Thyroid gland (tissue), 4 donors: ENCODE results near the gene MECR. TPM values are rescaled to one million over a fixed set of nuclear protein-coding genes. Genes with fewer than 3 reads are reported as not detected.

Source experiments
- DNase-seq, 2 donors: peaks; one replicate each; pipeline ENCODE4 v3.0.0-alpha.2; 2019
- H3K27ac ChIP-seq, 3 donors: fragments of 200-600 bp; sonication (generic); 1 replicate in 2 of 3; 2 replicates in 1 of 3; pipeline ENCODE4 v1.5.1; 2016 to 2019; ENCODE audit warnings: mild to moderate bottlenecking in 1 of 3, moderate library complexity in 1 of 3
- H3K27me3 ChIP-seq: fragments of 200-600 bp; sonication (generic); one replicate; pipeline ENCODE4 v1.5.1; 2019
- H3K36me3 ChIP-seq, 2 donors: fragments of 200-600 bp; sonication (generic); one replicate each; pipeline ENCODE4 v1.5.1; 2016 to 2019
- H3K4me1 ChIP-seq, 2 donors: fragments of 200-600 bp; sonication (generic); one replicate each; pipeline ENCODE4 v1.5.1; 2017 to 2019
- H3K4me3 ChIP-seq, 3 donors: fragments of 200-600 bp; sonication (generic); replicated peaks in 1 of 3; 1 replicate in 2 of 3; 2 replicates in 1 of 3; pipeline ENCODE4 v1.5.1; 2016; ENCODE audit warnings: mild to moderate bottlenecking in 1 of 3
- H3K9me3 ChIP-seq: fragments of 200-600 bp; sonication (generic); one replicate; pipeline ENCODE4 v1.5.1; 2017
- POLR2A ChIP-seq, 2 donors: fragments of 450-650 bp; IDR thresholded peaks; one replicate each; pipeline ENCODE4 v1.6.1; 2017; ENCODE audit warnings: antibody characterized with exemption in 2 of 2, mild to moderate bottlenecking in 2 of 2, moderate library complexity in 1 of 2
- WGBS, 2 donors: methylation state at CpG; one replicate each; pipeline ENCODE4 v1.1.5; 2017; 5-methylcytosine and 5-hydroxymethylcytosine counted together
- intact Hi-C: fragments of 100-400 bp; cut with DNase I; formaldehyde crosslinking; loops from one replicate; pipeline ENCODE4 v1.15.1; 2023
- total RNA-seq, 4 donors: library from RNA; depleted of rRNA; stranded (reverse); fragments of >200 nt; gene quantifications; one replicate each; pipeline ENCODE4 v1.2.3, GENCODE V29; 2016
- TF ChIP-seq, protein P1 (sequence below), 6 experiments: fragments of 200-600 bp in 3 of 6; fragments of 450-650 bp in 3 of 6; sonication (generic) in 3 of 6; IDR thresholded peaks; one replicate each; pipeline ENCODE4 v1.5.1; 2016 to 2019; ENCODE audit warnings: antibody characterized with exemption in 6 of 6, mild to moderate bottlenecking in 2 of 6, inconsistent platforms in 1 of 6, moderate library complexity in 1 of 6

MECR gene
- total RNA-seq, 4 donors from 2014 or later = 10.2 to 30.9 (median 18.0) TPM

GRCh38 chr1:29258976-29259801, 28.5 kb upstream of the MECR start:
- Histone ChIP-seq H3K4me1 (peaks cover 9 to 12% of the 10 kb centered on the region in 2 donors), H3K36me3 (no peaks in the 10 kb centered on the region), H3K27ac (no peak overlapping the region), H3K9me3 (no peaks in the 10 kb centered on the region), H3K27me3 (no peaks in the 10 kb centered on the region), H3K4me3 (peak overlapping the region in 1 of 3 donors; percentile 28)
- intact Hi-C loops = no loop called here
- TF ChIP-seq, protein P1, sequence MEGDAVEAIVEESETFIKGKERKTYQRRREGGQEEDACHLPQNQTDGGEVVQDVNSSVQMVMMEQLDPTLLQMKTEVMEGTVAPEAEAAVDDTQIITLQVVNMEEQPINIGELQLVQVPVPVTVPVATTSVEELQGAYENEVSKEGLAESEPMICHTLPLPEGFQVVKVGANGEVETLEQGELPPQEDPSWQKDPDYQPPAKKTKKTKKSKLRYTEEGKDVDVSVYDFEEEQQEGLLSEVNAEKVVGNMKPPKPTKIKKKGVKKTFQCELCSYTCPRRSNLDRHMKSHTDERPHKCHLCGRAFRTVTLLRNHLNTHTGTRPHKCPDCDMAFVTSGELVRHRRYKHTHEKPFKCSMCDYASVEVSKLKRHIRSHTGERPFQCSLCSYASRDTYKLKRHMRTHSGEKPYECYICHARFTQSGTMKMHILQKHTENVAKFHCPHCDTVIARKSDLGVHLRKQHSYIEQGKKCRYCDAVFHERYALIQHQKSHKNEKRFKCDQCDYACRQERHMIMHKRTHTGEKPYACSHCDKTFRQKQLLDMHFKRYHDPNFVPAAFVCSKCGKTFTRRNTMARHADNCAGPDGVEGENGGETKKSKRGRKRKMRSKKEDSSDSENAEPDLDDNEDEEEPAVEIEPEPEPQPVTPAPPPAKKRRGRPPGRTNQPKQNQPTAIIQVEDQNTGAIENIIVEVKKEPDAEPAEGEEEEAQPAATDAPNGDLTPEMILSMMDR (IDR thresholded peaks at IDR 0.05) = no peak
- no peak for TF ChIP-seq POLR2A (IDR thresholded peaks at IDR 0.05)
- DNase-seq = peak in 1 of 2 donors; percentile 5
- 27 to 100% methylated on average over 1 to 30 of the region's 38 CpGs for WGBS, 2 donors

DNA sequence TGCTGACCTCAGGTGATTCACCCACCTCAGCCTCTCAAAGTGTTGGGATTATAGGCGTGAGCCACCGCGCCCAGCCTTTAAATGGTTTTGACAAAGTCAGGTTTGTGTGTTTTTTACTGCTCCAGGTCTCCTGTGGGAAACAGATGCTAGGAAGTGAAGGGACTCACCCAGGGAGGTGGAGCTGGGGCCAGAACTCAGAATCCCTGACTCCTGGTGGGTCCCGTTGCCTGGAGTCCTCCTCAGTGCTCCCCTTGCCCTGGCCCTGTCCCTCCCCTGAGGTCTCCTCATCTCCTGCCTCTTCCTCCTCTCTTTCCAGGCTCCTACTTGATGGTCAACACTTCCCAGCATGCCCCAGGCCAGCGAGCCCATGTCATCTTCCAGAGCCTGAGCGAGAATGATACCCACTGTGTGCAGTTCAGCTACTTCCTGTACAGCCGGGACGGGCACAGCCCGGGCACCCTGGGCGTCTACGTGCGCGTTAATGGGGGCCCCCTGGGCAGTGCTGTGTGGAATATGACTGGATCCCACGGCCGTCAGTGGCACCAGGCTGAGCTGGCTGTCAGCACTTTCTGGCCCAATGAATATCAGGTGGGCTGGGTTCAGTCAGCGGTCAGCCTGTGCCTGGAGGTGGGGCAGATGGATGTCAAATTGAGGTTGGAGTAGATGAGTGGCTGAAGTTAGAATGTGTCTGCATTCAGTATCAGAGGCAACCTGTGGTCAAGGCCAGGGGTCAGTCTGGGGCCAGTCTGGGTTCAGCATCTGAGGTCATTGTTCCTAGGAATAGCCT, 27.6 kb upstream of the MECR start:
- Histone ChIP-seq H3K27ac (no peak overlapping the region), H3K9me3 (no peaks in the 10 kb centered on the region), H3K36me3 (no peaks in the 10 kb centered on the region), H3K27me3 (no peaks in the 10 kb centered on the region), H3K4me1 (peaks cover 9 to 12% of the 10 kb centered on the region in 2 donors), H3K4me3 (no peak overlapping the region)
- intact Hi-C loops = no loop called here
- TF ChIP-seq, protein P1 (IDR thresholded peaks at IDR 0.05) = no peak
- no peak for TF ChIP-seq POLR2A (IDR thresholded peaks at IDR 0.05)
- WGBS, 2 donors = 83 to 94% methylated on average over 10 to 16 of the region's 16 CpGs
- no peak for DNase-seq

DNA sequence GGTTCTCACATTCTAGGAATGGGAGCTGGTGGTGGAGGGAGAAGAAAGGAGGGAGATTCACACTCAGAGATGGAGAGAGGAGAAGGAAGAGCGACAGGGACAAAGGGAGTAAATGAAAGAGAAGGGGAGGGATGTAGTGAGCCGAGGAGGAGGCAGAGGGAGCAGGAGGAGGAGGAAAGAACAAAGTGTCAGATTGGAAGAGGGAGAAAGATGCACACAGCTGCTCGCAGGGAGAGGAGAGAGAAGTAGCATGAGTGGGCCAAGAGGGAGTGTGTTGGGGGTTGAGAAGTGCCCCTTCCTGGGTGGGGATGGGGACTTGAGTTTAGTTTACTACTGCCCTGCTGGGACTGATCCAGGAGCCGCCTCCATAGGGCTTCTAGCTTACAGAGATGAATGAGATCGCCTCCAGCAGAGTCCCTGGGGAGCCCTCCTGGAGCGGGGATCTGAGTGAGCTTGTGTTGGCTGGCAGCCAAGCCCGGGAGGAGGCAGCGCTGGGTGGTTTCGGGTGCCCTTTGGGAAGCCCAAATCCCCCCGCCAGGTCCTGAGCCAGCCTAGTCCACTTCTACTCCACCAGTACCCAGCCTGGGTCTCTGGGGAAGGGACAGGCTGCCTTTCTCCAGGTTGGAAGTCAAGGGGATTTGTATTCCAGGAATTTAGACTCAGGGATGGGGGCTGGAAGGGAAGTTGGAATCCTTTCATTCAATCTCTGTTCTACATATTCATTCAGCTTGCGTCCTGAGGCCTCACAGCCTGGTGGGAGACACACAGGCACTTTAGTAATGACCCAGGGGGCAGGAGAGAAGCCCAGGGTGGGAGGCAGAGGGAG, 26.5 kb upstream of the MECR start:
- no peaks in the 10 kb centered on the region for H3K27me3 ChIP-seq
- peak; percentile 7 to 33 for DNase-seq
- no peak overlapping the region for H3K27ac ChIP-seq
- WGBS, 2 donors = 22% methylated on average over 8 to 11 of the region's 11 CpGs
- H3K4me3 ChIP-seq = no peak overlapping the region
- TF ChIP-seq POLR2A (IDR thresholded peaks at IDR 0.05) = no peak
- TF ChIP-seq, protein P1 (IDR thresholded peaks at IDR 0.05) = no peak
- no peaks in the 10 kb centered on the region for H3K36me3 ChIP-seq
- no peaks in the 10 kb centered on the region for H3K9me3 ChIP-seq
- intact Hi-C loops = no loop called here
- H3K4me1 ChIP-seq = peaks cover 9 to 12% of the 10 kb centered on the region in 2 donors

- DNase-seq = no peak
- Histone ChIP-seq H3K9me3 (no peaks in the 10 kb centered on the region), H3K4me3 (no peak overlapping the region), H3K36me3 (no peaks in the 10 kb centered on the region), H3K27me3 (no peaks in the 10 kb centered on the region), H3K27ac (no peak overlapping the region), H3K4me1 (peaks cover 9 to 12% of the 10 kb centered on the region in 2 donors)
- TF ChIP-seq, protein P1 (IDR thresholded peaks at IDR 0.05) = no peak
- TF ChIP-seq POLR2A (IDR thresholded peaks at IDR 0.05) = no peak
- intact Hi-C loops = no loop called here
- 80 to 83% methylated on average over 5 of the region's 5 CpGs for WGBS, 2 donors
These were observed 25.7 kb upstream of the MECR start for GRCh38 chr1:29256394-29256793.
